ENCODE results near the gene C19orf53. TPM values are rescaled to one million over a fixed set of nuclear protein-coding genes. Genes with fewer than 3 reads are reported as not detected.

The C19orf53 gene
- total and polyA plus RNA-seq, 10 of the 15 experiments (the other 5 are each of a cell fraction or from before 2014, with no cell fraction given): 109 to 449 (median 218) TPM

DNA sequence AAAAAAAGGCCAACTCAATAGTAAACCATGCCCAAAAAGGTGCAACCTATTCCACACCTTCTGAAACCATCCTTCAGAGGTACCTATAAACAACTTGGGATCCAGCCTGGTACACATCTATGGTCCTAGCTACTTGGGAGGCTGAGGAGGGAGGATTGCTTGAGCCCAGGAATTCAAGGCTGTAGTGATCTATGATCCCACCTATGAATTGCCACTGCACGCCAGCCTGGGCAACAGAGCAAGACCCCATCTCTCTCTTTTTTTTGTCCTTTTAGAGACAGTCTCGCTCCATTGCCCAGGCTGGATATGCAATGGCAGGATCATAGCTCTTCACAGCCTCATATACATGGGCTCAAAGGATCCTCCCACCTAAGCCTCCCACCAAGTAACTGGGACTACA lies 47.0 kb downstream of the C19orf53 start:
- BruUV-seq (replicated peaks): no TSS peak
- TF ChIP-seq BHLHE40 (IDR thresholded peaks at IDR 0.05; ENCODE audit: borderline replicate concordance in 1 of 2, low read depth in 2 of 2, low read length in 1 of 2) (no peak), BACH1 (IDR thresholded peaks at IDR 0.05; ENCODE audit: borderline replicate concordance) (no peak), YY1 (IDR thresholded peaks at IDR 0.05; ENCODE audit: low read depth, low read length) (no peak), CEBPB (IDR thresholded peaks at IDR 0.05; ENCODE audit: borderline replicate concordance in 1 of 2, low read depth in 2 of 2, low read length in 2 of 2) (no peak), GABPA (IDR thresholded peaks at IDR 0.05; ENCODE audit: low read depth) (no peak), IRF4 (IDR thresholded peaks at IDR 0.05; ENCODE audit: low read depth, low read length) (no peak), ZNF217 (IDR thresholded peaks at IDR 0.05) (no peak), CBX5 (IDR thresholded peaks at IDR 0.05; ENCODE audit: low read depth) (no peak), SREBF2 (IDR thresholded peaks at IDR 0.05; ENCODE audit: low read length) (no peak), MYC (IDR thresholded peaks at IDR 0.05; ENCODE audit: insufficient read depth, insufficient read length, insufficient replicate concordance, low read length, severe bottlenecking) (no peak), MTA3 (IDR thresholded peaks at IDR 0.05; ENCODE audit: borderline replicate concordance, low read length) (no peak), DPF2 (IDR thresholded peaks at IDR 0.05) (no peak), RELA (IDR thresholded peaks at IDR 0.05; ENCODE audit: borderline replicate concordance, partially characterized antibody) (no peak), NFXL1 (IDR thresholded peaks at IDR 0.05; ENCODE audit: borderline replicate concordance) (no peak), MEF2A (IDR thresholded peaks at IDR 0.05; ENCODE audit: insufficient read depth, low read depth, low read length) (no peak), CHD2 (IDR thresholded peaks at IDR 0.05; ENCODE audit: borderline replicate concordance, low read depth, low read length) (no peak)
- TF ChIP-seq, protein P1, sequence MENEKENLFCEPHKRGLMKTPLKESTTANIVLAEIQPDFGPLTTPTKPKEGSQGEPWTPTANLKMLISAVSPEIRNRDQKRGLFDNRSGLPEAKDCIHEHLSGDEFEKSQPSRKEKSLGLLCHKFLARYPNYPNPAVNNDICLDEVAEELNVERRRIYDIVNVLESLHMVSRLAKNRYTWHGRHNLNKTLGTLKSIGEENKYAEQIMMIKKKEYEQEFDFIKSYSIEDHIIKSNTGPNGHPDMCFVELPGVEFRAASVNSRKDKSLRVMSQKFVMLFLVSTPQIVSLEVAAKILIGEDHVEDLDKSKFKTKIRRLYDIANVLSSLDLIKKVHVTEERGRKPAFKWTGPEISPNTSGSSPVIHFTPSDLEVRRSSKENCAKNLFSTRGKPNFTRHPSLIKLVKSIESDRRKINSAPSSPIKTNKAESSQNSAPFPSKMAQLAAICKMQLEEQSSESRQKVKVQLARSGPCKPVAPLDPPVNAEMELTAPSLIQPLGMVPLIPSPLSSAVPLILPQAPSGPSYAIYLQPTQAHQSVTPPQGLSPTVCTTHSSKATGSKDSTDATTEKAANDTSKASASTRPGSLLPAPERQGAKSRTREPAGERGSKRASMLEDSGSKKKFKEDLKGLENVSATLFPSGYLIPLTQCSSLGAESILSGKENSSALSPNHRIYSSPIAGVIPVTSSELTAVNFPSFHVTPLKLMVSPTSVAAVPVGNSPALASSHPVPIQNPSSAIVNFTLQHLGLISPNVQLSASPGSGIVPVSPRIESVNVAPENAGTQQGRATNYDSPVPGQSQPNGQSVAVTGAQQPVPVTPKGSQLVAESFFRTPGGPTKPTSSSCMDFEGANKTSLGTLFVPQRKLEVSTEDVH (IDR thresholded peaks at IDR 0.05; ENCODE audit: low read depth, partially characterized antibody): no peak
- TF ChIP-seq, protein P2, sequence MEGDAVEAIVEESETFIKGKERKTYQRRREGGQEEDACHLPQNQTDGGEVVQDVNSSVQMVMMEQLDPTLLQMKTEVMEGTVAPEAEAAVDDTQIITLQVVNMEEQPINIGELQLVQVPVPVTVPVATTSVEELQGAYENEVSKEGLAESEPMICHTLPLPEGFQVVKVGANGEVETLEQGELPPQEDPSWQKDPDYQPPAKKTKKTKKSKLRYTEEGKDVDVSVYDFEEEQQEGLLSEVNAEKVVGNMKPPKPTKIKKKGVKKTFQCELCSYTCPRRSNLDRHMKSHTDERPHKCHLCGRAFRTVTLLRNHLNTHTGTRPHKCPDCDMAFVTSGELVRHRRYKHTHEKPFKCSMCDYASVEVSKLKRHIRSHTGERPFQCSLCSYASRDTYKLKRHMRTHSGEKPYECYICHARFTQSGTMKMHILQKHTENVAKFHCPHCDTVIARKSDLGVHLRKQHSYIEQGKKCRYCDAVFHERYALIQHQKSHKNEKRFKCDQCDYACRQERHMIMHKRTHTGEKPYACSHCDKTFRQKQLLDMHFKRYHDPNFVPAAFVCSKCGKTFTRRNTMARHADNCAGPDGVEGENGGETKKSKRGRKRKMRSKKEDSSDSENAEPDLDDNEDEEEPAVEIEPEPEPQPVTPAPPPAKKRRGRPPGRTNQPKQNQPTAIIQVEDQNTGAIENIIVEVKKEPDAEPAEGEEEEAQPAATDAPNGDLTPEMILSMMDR (IDR thresholded peaks at IDR 0.05 in 2 of 3, conservative IDR thresholded peaks at IDR 0.05 in 1 of 3; ENCODE audit: control insufficient read depth in 2 of 3, extremely low read depth in 1 of 3, insufficient read depth in 1 of 3, low read depth in 3 of 3, low read length in 3 of 3): no peak
- ChIA-PET POLR2A (interaction anchor here (0.9 kb wide), 1 partner anchor 26 kb away, joined by 5 read pairs; the partner anchor contains the start of gene ZSWIM4), SMC1A (ENCODE audit: uncharacterized antibody, unreplicated experiment) (no interaction called here), CTCF (interaction anchor here (0.8 to 1.7 kb wide), 2 partner anchors 41 to 181 kb away, joined by 3 to 6 read pairs; no protein-coding TSS in a partner anchor), RAD21 (ENCODE audit: unreplicated experiment) (interaction anchor here (0.6 kb wide), 1 partner anchor 194 kb away, joined by 3 read pairs; no protein-coding TSS in a partner anchor)
- Histone ChIP-seq H4K20me1 (ENCODE audit: control insufficient read depth, insufficient read depth) (no peaks in the 10 kb centered on the region), H3K4me3 (no peak overlapping the region), H2AFZ (ENCODE audit: control insufficient read depth, low read depth, low read length) (no peak overlapping the region), H3K9me3 (replicated peaks; ENCODE audit: control insufficient read depth, insufficient read depth, low read length) (no peaks in the 10 kb centered on the region), H3K4me1 (ENCODE audit: control insufficient read depth, insufficient read depth, low read length) (no peaks in the 10 kb centered on the region), H3K27me3 (replicated peaks in 1 of 2; ENCODE audit: control insufficient read depth in 2 of 2, insufficient read depth in 2 of 2, low read length in 1 of 2) (no peaks in the 10 kb centered on the region), H3K79me2 (ENCODE audit: control insufficient read depth, insufficient read depth, low read length) (no peaks in the 10 kb centered on the region), H3K9ac (ENCODE audit: control insufficient read depth, insufficient read depth, low read length) (no peak overlapping the region), H3K36me3 (ENCODE audit: control insufficient read depth in 2 of 2, insufficient read depth in 2 of 2, low read length in 1 of 2) (no peaks in the 10 kb centered on the region), H3K27ac (ENCODE audit: control insufficient read depth, insufficient read depth) (no peak overlapping the region), H3K4me2 (ENCODE audit: control insufficient read depth, insufficient read depth) (no peak overlapping the region)
- in situ Hi-C loops (cut with MboI): no loop called here
- FAIRE-seq: no peak
- no peak for ATAC-seq
- intact Hi-C loops (cut with micrococcal nuclease; ENCODE audit: unreplicated experiment): no loop called here
- WGBS (ENCODE audit: insufficient coverage, insufficient replicate concordance, low lambda C conversion rate, missing lambda C conversion rate): 100% methylated on average over 2 of the region's 2 CpGs
- DNase-seq (ENCODE audit: low read depth, low spot score): no peak

Data from GM12878 (cell line).